K562 (cell line): ENCODE data around the gene ITPK1. TPM values are rescaled to one million over a fixed set of nuclear protein-coding genes. Genes with fewer than 3 reads are reported as not detected.

Experiments
- ATAC-seq: fragments of 200-7000 bp; cut with Tn5 transposase; 3 replicates; pipeline ENCODE4 v1.9.1; 2020; ENCODE audit warnings: moderate library complexity
- BruUV-seq: library from RNA; stranded (reverse); fragments of 400-500 nt; replicated peaks from 2 replicates; lab custom pipeline; 2021; lab: Mats Ljungman, UMichigan
- CTCF ChIA-PET: fragments of 300-600 bp; formaldehyde crosslinking; extraction: SDS; loops from one replicate; lab custom pipeline; 2021; ENCODE audit warnings: low intra/inter-chr PET ratio; lab: Yijun Ruan, JAX
- POLR2A ChIA-PET: fragments of 300-600, 350-650 bp; sonication (Branson Sonifier 250); formaldehyde crosslinking; extraction: SDS; loops from one replicate; lab custom pipeline; 2021; ENCODE audit warnings: antibody characterized with exemption, inconsistent platforms; lab: Yijun Ruan, JAX
- DNase-seq, 4 experiments: peaks; one replicate each; pipeline versions ENCODE4 v3.0.0 to v3.0.0-alpha.2; 2011 to 2018; ENCODE audit warnings: low spot score in 3 of 4, mixed read lengths in 3 of 4; ENCODE audit errors: extremely low read depth in 1 of 4
- FAIRE-seq: peaks from 2 replicates; lab custom pipeline; 2011; peaks lifted over from hg19 to GRCh38; lab: Jason Lieb, UNC
- H2AFZ ChIP-seq: 2 replicates; pipeline ENCODE4 v1.6.0; 2011; ENCODE audit warnings: low read depth, low read length, control low read depth, inconsistent platforms
- H3K27ac ChIP-seq: fragments of 200-600 bp; 3 replicates; pipeline ENCODE4 v1.8.0; 2011; ENCODE audit warnings: low read depth, mild to moderate bottlenecking, control low read depth, inconsistent platforms, low read length, moderate library complexity, mixed read lengths; ENCODE audit errors: extremely low read depth
- H3K27me3 ChIP-seq, 2 experiments: fragments of 300-600 bp in 1 of 2; 2 replicates in 1 of 2; 3 replicates in 1 of 2; pipeline versions ENCODE4 v1.6.0 to v1.8.0; 2011; ENCODE audit warnings: inconsistent platforms in 2 of 2, low read length in 2 of 2, mild to moderate bottlenecking in 1 of 2, mixed read lengths in 1 of 2, moderate library complexity in 1 of 2; ENCODE audit not compliant: control insufficient read depth in 2 of 2, insufficient read depth in 2 of 2
- H3K36me3 ChIP-seq: fragments of 300-600 bp; 3 replicates; pipeline ENCODE4 v1.8.0; 2011; ENCODE audit warnings: mild to moderate bottlenecking, low read length, inconsistent platforms; ENCODE audit not compliant: control insufficient read depth, insufficient read depth
- H3K4me1 ChIP-seq, 2 experiments: fragments of 200-600 bp in 1 of 2; replicated peaks in 1 of 2; 2 replicates in 1 of 2; 3 replicates in 1 of 2; pipeline versions ENCODE4 v1.5.1 to v1.8.0; 2011; ENCODE audit warnings: inconsistent platforms in 2 of 2, low read length in 2 of 2, mild to moderate bottlenecking in 1 of 2, mixed read lengths in 1 of 2, moderate library complexity in 1 of 2; ENCODE audit not compliant: control insufficient read depth in 2 of 2, insufficient read depth in 2 of 2
- H3K4me2 ChIP-seq: 2 replicates; pipeline ENCODE4 v1.6.1; 2011; ENCODE audit warnings: low read length, control low read depth, inconsistent platforms, mixed read lengths; ENCODE audit not compliant: insufficient read depth
- H3K4me3 ChIP-seq: fragments of 200-600 bp; sonication (generic), shearing (Covaris generic); 2 replicates; pipeline ENCODE4 v1.5.1; 2016; ENCODE audit warnings: control low read depth, inconsistent platforms
- H3K79me2 ChIP-seq: fragments of 200-600 bp; 3 replicates; pipeline ENCODE4 v1.8.0; 2011; ENCODE audit warnings: low read length, inconsistent platforms; ENCODE audit not compliant: control insufficient read depth, insufficient read depth
- H3K9ac ChIP-seq, 2 experiments: 2 replicates each; pipeline versions ENCODE4 v1.6.0 to v1.6.1; 2011; ENCODE audit warnings: low read depth in 2 of 2, low read length in 2 of 2, control low read depth in 1 of 2, inconsistent platforms in 1 of 2, mild to moderate bottlenecking in 1 of 2, mixed read lengths in 1 of 2; ENCODE audit not compliant: insufficient read depth in 1 of 2
- H3K9me1 ChIP-seq: one replicate; pipeline ENCODE4 v1.6.0; 2011; ENCODE audit warnings: inconsistent platforms, mild to moderate bottlenecking, low read length, moderate library complexity; ENCODE audit not compliant: control insufficient read depth, insufficient read depth
- H3K9me3 ChIP-seq: replicated peaks from 2 replicates; pipeline ENCODE4 v1.5.1; 2011; ENCODE audit warnings: low read depth, low read length, inconsistent platforms; ENCODE audit not compliant: control insufficient read depth, insufficient read depth
- H4K20me1 ChIP-seq: replicated peaks from 2 replicates; pipeline ENCODE4 v1.6.1; 2011; ENCODE audit warnings: low read length, inconsistent platforms, mixed read lengths; ENCODE audit not compliant: control insufficient read depth, insufficient read depth
- CTCF ChIP-seq, 3 experiments: IDR thresholded peaks in 2 of 3; conservative IDR thresholded peaks in 1 of 3; 2 replicates each; pipeline ENCODE4 v1.5.1; 2011 to 2012; ENCODE audit warnings: low read length in 3 of 3, mild to moderate bottlenecking in 3 of 3, control low read depth in 2 of 3, improper control_type of control experiment in 1 of 3, inconsistent platforms in 1 of 3, low read depth in 1 of 3, mixed read lengths in 1 of 3, moderate library complexity in 1 of 3; ENCODE audit not compliant: insufficient read depth in 2 of 3
- DLX4 ChIP-seq: fragments of 250-450 bp; sonication (Bioruptor Pico); IDR thresholded peaks from 2 replicates; pipeline ENCODE4 v1.6.1; 2021; ENCODE audit warnings: mild to moderate bottlenecking
- E2F1 ChIP-seq: sonication (generic); formaldehyde crosslinking; IDR thresholded peaks from 2 replicates; pipeline ENCODE4 v1.8.1; 2023; ENCODE audit warnings: mild to moderate bottlenecking, missing genetic modification reagents, moderate library complexity
- ELF1 ChIP-seq: fragments of 200-800 bp; sonication (Bioruptor generic); IDR thresholded peaks from 2 replicates; pipeline ENCODE4 v1.6.1; 2016; ENCODE audit warnings: missing genetic modification characterization, missing compliant biosample characterization
- ILK ChIP-seq: fragments of 450-650 bp; IDR thresholded peaks from 2 replicates; pipeline ENCODE4 v1.6.1; 2016; ENCODE audit warnings: missing genetic modification characterization, low read depth, mild to moderate bottlenecking, missing compliant biosample characterization, moderate library complexity, borderline replicate concordance
- MAFF ChIP-seq: IDR thresholded peaks from 2 replicates; pipeline ENCODE4 v1.6.1; 2012; ENCODE audit warnings: low read length, improper control_type of control experiment
- POLR2AphosphoS5 ChIP-seq: IDR thresholded peaks from 2 replicates; pipeline ENCODE4 v1.6.1; 2011; ENCODE audit warnings: mild to moderate bottlenecking, low read depth, low read length, moderate library complexity; ENCODE audit not compliant: control insufficient read depth, insufficient read depth
- PTRF ChIP-seq: fragments of 450-650 bp; IDR thresholded peaks from 2 replicates; pipeline ENCODE4 v1.6.1; 2016; ENCODE audit warnings: mild to moderate bottlenecking, missing genetic modification characterization, missing compliant biosample characterization
- RB1 ChIP-seq: fragments of 450-650 bp; IDR thresholded peaks from 2 replicates; pipeline ENCODE4 v1.6.1; 2017; ENCODE audit warnings: low read depth, mild to moderate bottlenecking
- SAFB ChIP-seq: fragments of 200-400 bp; formaldehyde crosslinking; IDR thresholded peaks from 2 replicates; pipeline ENCODE4 v1.6.1; 2017; ENCODE audit warnings: low read depth, low read length, borderline replicate concordance
- SMARCB1 ChIP-seq: IDR thresholded peaks from 2 replicates; pipeline ENCODE4 v1.6.1; 2011; ENCODE audit warnings: improper control_type of control experiment, low read depth; ENCODE audit not compliant: insufficient read length
- SNIP1 ChIP-seq: fragments of 450-650 bp; IDR thresholded peaks from 2 replicates; pipeline ENCODE4 v1.7.1; 2017; ENCODE audit warnings: low read depth, mild to moderate bottlenecking
- XRCC5 ChIP-seq: fragments of 200-400 bp; formaldehyde crosslinking; IDR thresholded peaks from 2 replicates; pipeline ENCODE4 v1.6.1; 2017; ENCODE audit warnings: low read depth, mild to moderate bottlenecking, low read length
- ZNF12 ChIP-seq: sonication (generic); formaldehyde crosslinking; IDR thresholded peaks from 2 replicates; pipeline ENCODE4 v1.4.0; 2020; ENCODE audit warnings: mild to moderate bottlenecking, missing genetic modification reagents
- ZNF316 ChIP-seq: fragments of 450-650 bp; IDR thresholded peaks from 2 replicates; pipeline ENCODE4 v1.6.1; 2016
- ZNF444 ChIP-seq: fragments of 250-450 bp; sonication (Bioruptor Pico); IDR thresholded peaks from 2 replicates; pipeline ENCODE4 v1.4.0; 2020; ENCODE audit warnings: mild to moderate bottlenecking, moderate library complexity
- ZNF696 ChIP-seq: fragments of 250-450 bp; sonication (Bioruptor Pico); conservative IDR thresholded peaks from 2 replicates; pipeline ENCODE4 v1.4.0; 2020; ENCODE audit warnings: mild to moderate bottlenecking, moderate library complexity
- ZNF780A ChIP-seq: fragments of 250-450 bp; sonication (Bioruptor Pico); IDR thresholded peaks from 2 replicates; pipeline ENCODE4 v1.5.0; 2021; ENCODE audit warnings: mild to moderate bottlenecking
- WGBS: fragments of 100-300 bp; shearing (Covaris generic); methylation state at CpG from one replicate; pipeline ENCODE4 v1.1.6; 2016; ENCODE audit warnings: low coverage, mixed read lengths; ENCODE audit not compliant: insufficient coverage; ENCODE audit errors: missing lambda C conversion rate; 5-methylcytosine and 5-hydroxymethylcytosine counted together
- in situ Hi-C: fragments of 300-500 bp; cut with MboI; formaldehyde crosslinking; loops from 4 replicates; pipeline ENCODE4 v1.15.0; 2018; ENCODE audit warnings: inconsistent platforms, mixed read lengths
- intact Hi-C: fragments of 100-400 bp; cut with micrococcal nuclease; formaldehyde crosslinking; loops from 2 replicates; pipeline ENCODE4 v1.14.2; 2022
- polyA plus RNA-seq, 8 experiments: library from polyadenylated mRNA; depleted of rRNA in 4 of 8; stranded (reverse) in 5 of 8; unstranded in 3 of 8; fragments of >200 nt; fragmentation: Nextera tagmentation in 2 of 8; fragmentation: Illumina TruSeq in 1 of 8; extraction: Ambion mirVana in 2 of 8; extraction: Trizol in 1 of 8; gene quantifications; 2 replicates each; pipeline versions ENCODE4 v1.2.1 to v1.2.3, GENCODE V29; 2011 to 2014; ENCODE audit warnings: inconsistent platforms in 1 of 8, missing spikeins in 1 of 8
- total RNA-seq, 7 experiments: library from RNA; depleted of rRNA in 6 of 7; stranded (reverse); fragments of >200 nt in 6 of 7; fragmentation: Illumina TruSeq in 2 of 7; extraction: Trizol in 2 of 7; gene quantifications; 2 replicates each; pipeline versions ENCODE4 v1.2.1 to v1.2.3, GENCODE V29; 2011 to 2021; ENCODE audit warnings: low replicate concordance in 1 of 7

ITPK1 gene
- total and polyA plus RNA-seq, 9 of the 15 experiments (the other 6 are each of a cell fraction or from before 2014, with no cell fraction given), result 1.2 to 39.2 (median 23.0) TPM

- ATAC-seq (no peak), DNase-seq (no peak), FAIRE-seq (no peak)
- Histone ChIP-seq H2AFZ (no peak overlapping the region), H3K36me3 (no peaks in the 10 kb centered on the region), H3K79me2 (no peaks in the 10 kb centered on the region; the same call in 2 of the 3 replicates), H3K4me3 (no peak overlapping the region), H3K9me3 (no peaks in the 10 kb centered on the region), H3K4me2 (no peak overlapping the region), H3K27ac (no peak overlapping the region), H3K9ac (no peak overlapping the region), H3K27me3 (no peaks in the 10 kb centered on the region), H3K4me1 (peaks cover 3 to 34% of the 10 kb centered on the region in 2 experiments; a peak in 2 of 5 replicates), H3K9me1 (no peaks in the 10 kb centered on the region), H4K20me1 (no peaks in the 10 kb centered on the region; the same call in none of the 2 replicates)
- ChIA-PET POLR2A (interaction anchor here (1.0 kb wide), 1 partner anchor 10 kb away, joined by 3 read pairs; no protein-coding TSS in a partner anchor), CTCF (no interaction called here)
- intact Hi-C loops (no loop called here), in situ Hi-C loops (no loop called here)
- no TSS peak for BruUV-seq
- 72% methylated on average over 8 of the region's 10 CpGs for WGBS
- TF ChIP-seq E2F1 (CRISPR knock-in tag), result no peak
- no peak for TF ChIP-seq ILK (tag)
- TF ChIP-seq PTRF (tag), result no peak
- no peak for TF ChIP-seq ZNF12
- TF ChIP-seq ZNF316, result no peak
- TF ChIP-seq SAFB, result no peak
- TF ChIP-seq XRCC5, result no peak
- TF ChIP-seq ELF1 (tag), result no peak
- no peak for TF ChIP-seq RB1
- no peak for TF ChIP-seq POLR2AphosphoS5
- no peak for TF ChIP-seq MAFF
- TF ChIP-seq DLX4 (CRISPR knock-in tag), result no peak
- TF ChIP-seq CTCF (IDR thresholded peaks at IDR 0.05 in 2 of 3, conservative IDR thresholded peaks at IDR 0.05 in 1 of 3; ENCODE audit: insufficient read depth in 2 of 3, low read depth in 1 of 3, low read length in 3 of 3), result no peak
- TF ChIP-seq SNIP1, result no peak
- TF ChIP-seq ZNF696 (CRISPR knock-in tag), result no peak
- TF ChIP-seq ZNF780A (CRISPR knock-in tag), result no peak
- no peak for TF ChIP-seq ZNF444 (CRISPR knock-in tag)
- TF ChIP-seq SMARCB1, result no peak
Observed at GRCh38 chr14:93089521-93090269, 26.0 kb downstream of the ITPK1 start.
